Measurements from ENCODE around the gene KIAA0513.

KIAA0513 gene

DNA sequence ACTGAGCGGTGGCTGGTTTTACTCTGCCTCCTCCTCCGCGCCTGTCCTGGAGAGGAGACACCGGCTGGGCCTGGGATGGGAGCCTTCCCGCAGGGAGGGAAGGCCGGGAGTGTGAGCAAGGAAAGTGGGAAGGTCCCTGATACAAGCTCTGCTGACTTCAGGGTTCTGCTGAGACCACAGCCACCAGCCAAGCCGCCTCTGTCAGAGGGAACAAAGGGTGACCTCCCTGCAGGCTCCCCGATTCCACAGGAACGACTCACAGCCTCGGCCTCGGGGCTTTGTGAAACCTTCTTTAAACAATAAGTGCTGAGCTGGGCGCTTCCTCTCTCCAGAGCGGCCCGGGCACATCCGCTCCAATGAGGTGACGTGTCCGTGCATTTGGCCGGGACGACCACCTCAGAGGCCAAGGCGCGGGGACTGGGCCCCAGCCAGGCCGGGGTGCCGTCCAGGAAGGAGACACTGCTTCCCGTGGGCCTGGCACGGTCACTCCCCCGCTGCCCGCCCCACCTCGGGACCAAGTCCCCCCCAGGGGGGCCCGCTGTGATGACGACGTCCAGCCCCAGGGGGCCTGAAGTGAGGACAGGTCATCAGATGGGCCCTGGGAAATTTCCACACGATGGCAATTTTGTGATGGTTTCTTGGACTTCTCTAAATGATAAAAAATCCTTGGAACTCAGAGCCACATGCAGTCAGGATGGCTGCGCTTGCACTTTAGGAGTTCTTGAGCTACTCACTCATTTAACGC, 96.5 kb downstream of the KIAA0513 start:
- H3K9me3 Mint-ChIP-seq = peaks cover 5% of the 10 kb centered on the region
- no peaks in the 10 kb centered on the region for H3K36me3 Mint-ChIP-seq (ENCODE audit: low read depth)

DNA sequence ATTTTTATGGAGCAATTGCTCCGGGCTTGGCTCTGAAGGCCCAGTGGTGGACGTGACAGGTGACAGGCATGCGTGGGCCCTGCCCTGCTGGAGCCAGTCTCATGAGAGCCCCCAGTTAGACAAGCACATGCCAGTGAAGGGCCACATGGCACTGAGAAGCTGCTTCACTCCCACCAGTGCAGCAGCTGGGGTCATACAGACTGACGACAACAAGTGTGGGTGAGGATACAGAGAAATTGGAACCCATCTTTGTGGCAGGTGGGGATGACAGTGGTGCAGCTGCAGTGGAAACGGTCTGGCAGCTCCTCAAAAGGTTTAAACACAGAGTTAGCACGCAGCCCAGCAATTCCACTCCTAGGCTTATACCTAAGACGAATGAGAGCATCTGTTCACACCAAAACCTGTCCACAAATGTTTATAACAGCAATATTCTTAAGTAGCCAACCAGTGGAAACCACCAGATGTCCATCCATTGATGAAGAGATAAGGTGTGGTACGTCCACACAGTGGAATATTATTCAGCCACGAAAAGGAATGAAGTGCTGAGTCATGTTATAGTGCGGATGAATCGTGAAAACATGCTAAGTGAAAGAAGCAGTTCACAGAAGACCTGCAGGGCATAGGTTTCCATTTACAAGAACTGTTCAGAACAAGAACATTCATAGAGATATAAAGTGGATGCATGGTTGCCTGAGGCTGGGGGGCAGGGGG, 97.2 kb downstream of the KIAA0513 start:
- Mint-ChIP-seq H3K9me3 (peaks cover 5% of the 10 kb centered on the region), H3K27ac (no peak overlapping the region), H3K36me3 (ENCODE audit: low read depth) (no peaks in the 10 kb centered on the region), H3K27me3 (no peaks in the 10 kb centered on the region), H3K4me3 (no peak overlapping the region), H3K4me1 (ENCODE audit: low read depth) (peaks cover 22% of the 10 kb centered on the region)

More for the DNA sequence above, 96.5 kb downstream of the KIAA0513 start:
- Mint-ChIP-seq H3K4me3 (no peak overlapping the region), H3K27me3 (no peaks in the 10 kb centered on the region), H3K27ac (no peak overlapping the region), H3K4me1 (ENCODE audit: low read depth) (peaks cover 22% of the 10 kb centered on the region)

DNA sequence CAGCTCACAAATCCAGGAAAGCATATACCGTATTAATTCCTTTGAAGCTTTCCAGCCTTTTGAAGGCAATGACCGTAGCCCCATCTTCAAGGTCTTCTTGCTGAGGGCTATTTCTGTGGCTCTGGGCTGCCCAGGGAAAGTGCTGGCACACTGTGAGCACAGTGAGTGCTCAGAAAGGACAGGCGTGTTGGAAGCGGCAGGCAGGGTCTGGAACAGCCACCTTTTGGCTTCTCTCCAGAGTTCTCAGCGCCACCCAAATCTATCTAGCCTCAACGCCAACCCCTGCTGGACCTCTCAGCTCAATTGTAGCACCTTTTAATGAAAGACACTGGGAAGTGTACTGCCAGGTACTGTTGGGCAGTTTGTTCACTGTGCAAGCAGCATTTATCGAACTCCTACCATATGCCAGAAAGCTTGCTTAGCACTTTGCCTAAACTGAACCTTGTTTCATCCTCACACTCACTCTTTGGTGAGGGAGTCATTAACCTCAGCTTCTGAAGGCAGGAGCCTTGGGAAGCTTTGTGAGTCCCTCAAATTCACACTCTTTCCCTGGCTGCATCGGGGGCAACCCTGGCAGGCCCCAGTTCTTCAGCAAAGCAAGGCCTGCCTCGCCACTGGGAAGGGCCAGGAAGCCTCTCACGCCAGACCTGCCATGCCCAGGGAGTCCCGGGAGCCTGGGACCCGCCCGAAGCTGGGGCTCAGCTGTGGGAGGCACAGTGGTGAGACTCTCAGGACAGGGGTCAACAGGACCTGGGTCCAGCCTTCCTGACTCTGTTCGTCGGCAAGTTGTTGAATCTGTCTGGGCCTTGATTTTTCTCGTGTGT, 98.2 kb downstream of the KIAA0513 start:
- Mint-ChIP-seq H3K4me1 (ENCODE audit: low read depth) (peaks cover 22% of the 10 kb centered on the region), H3K36me3 (ENCODE audit: low read depth) (no peaks in the 10 kb centered on the region), H3K9me3 (peaks cover 5% of the 10 kb centered on the region), H3K27me3 (no peaks in the 10 kb centered on the region), H3K4me3 (no peak overlapping the region), H3K27ac (peak overlapping the region; percentile 61)

DNA sequence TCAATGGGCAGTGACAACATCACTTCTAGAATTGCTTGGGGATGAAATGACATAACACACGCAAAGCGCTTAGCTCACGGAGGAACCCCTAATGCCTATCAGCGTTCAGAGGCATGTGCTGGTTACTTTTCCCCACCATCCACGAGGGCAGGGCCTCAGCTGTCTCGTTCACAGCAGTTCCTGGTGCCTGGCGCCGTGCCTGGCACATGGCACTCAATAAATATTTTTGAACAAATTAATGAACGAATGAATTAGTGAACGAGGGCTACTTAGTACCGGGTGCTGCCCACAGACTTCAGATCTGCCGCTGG, 98.8 kb downstream of the KIAA0513 start:
- no peak overlapping the region for H3K4me3 Mint-ChIP-seq
- peaks cover 22% of the 10 kb centered on the region for H3K4me1 Mint-ChIP-seq (ENCODE audit: low read depth)
- H3K27me3 Mint-ChIP-seq = no peaks in the 10 kb centered on the region
- H3K27ac Mint-ChIP-seq = peak overlapping the region; percentile 61
- peaks cover 5% of the 10 kb centered on the region for H3K9me3 Mint-ChIP-seq
- no peaks in the 10 kb centered on the region for H3K36me3 Mint-ChIP-seq (ENCODE audit: low read depth)

DNA sequence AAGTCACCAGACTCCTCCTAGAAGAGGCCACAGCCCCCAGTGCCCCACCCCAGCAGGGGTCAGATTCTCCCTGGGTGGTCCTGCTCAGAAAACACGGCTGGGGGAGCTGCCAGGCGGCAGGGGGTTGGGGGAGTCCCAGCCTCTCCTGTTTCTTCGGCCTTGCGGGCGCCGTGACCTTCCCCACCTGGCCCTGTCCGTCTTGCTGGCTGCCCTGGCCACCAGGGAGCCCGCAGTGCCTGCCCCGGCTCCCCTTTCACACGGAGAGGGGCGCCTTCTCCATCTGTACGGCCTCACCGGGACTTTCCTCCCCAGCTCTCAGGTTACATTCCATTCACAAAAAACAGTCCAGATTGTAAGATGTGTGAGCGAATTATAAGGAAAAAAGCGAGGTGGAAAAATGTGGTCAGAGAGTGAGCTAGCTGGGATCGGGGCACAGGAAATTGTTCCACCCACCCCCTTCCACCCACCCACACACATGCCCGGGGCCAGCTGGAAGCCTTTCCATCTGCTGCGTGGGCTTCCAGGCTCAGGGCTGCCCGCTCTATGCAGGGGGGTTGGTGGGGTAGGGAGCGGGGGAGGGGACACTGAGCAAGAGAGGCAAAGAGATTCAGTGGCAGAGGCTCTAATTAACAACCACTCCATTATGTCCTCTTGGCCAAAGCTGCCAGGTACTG, 99.2 kb downstream of the KIAA0513 start:
- Mint-ChIP-seq H3K36me3 (ENCODE audit: low read depth) (no peaks in the 10 kb centered on the region), H3K9me3 (peaks cover 5% of the 10 kb centered on the region), H3K27me3 (no peaks in the 10 kb centered on the region), H3K4me1 (ENCODE audit: low read depth) (peaks cover 22% of the 10 kb centered on the region), H3K27ac (peak overlapping the region; percentile 87), H3K4me3 (peak overlapping the region; percentile 35)

DNA sequence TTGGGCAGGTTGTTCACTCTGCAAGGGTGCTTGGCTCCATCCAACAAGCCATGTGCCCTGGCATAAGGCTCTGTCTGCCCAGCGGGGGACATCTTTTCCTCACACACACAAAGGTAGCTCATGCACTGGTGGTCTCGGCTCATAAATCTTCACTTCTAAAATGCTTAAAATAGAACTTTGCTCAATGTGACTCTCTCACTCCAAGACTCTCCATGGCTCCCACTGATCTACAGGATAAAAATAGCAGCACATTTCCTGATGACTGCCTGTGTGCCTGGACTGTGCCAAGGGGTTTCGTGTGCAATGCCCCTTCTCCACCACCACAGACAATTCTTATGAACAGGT, 99.8 kb downstream of the KIAA0513 start:
- peaks cover 5% of the 10 kb centered on the region for H3K9me3 Mint-ChIP-seq
- H3K4me3 Mint-ChIP-seq = no peak overlapping the region
- H3K27ac Mint-ChIP-seq = peak overlapping the region; percentile 87

DNA sequence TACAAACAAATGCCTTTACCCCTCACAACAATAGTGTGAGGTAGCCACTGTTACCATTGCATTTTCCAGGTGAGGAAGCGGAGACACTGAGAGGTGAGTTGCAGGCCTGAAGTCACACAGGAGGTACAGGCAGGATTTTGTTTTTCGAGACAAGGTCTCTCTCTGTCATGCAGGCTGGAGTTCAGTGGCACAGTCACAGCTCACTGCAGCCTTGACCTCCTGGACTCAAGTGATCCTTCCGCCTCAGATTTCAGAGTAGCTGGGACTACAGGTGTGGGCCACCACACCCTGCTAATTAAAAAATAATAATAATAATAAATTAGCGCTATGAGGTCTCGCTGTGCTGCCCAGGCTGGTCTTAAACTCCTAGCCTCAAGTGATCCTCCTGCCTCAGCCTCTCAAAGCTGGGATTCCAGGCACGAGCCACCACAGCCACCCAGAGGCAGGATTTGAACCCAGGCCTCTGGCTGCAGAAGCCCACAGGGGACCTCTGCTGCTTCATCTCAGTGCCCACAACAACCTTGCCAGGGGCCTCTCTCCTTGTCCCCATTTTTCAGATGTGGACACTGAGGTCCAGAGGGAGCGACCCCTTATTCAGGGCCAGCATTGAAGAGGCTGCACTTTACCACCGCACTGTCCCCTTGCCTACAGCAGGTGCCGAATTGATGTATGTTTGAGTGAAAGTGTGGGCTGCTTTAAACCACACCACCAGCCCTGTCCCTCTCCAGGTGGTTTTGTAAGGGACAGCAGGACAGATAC, 100.7 kb downstream of the KIAA0513 start:
- Mint-ChIP-seq H3K27ac (no peak overlapping the region), H3K9me3 (peaks cover 5% of the 10 kb centered on the region), H3K4me1 (ENCODE audit: low read depth) (peaks cover 22% of the 10 kb centered on the region), H3K36me3 (ENCODE audit: low read depth) (no peaks in the 10 kb centered on the region), H3K27me3 (no peaks in the 10 kb centered on the region), H3K4me3 (no peak overlapping the region)

More for the DNA sequence above, 99.8 kb downstream of the KIAA0513 start:
- Mint-ChIP-seq H3K27me3 (no peaks in the 10 kb centered on the region), H3K4me1 (ENCODE audit: low read depth) (peaks cover 22% of the 10 kb centered on the region), H3K36me3 (ENCODE audit: low read depth) (no peaks in the 10 kb centered on the region)

DNA sequence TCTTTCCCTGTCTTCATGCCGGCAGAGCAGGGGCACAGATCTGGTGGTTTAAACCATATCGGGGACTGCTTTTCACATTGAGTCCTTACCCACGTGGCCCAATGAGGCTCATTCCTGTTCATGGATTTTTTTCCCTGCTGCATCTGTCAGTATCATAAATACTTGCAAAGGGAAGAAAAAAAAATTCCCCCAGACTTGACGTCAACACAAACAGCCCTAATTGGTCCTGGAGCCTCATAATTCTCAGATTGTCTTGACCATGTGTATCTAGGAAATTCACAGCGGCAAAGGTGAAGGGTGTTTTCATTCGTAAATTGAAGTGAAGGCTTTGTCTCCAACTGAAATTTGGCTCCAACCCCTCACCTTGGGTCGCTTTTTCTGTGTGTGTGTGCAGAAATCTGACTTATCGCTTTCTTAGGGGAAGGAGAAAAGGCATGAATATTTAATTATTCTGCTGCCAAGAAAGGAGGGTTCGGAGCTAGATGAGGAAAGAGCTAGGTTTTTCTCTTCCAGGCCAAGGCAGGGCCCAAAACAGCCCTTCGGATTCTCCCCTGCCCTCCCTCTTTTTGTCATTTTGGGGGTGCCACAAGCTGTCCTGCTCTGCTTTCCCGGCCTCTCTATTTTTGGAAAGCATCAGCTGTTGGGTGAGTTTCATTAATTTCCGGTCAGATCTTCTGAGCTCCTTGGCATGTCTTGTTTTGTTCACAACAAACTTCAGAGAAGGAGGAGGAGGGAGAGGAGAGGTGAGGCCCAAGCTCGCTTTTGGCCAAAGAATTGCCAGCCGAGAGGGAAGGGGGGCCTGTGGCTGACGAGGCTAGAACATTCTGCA, 102.5 kb downstream of the KIAA0513 start:
- no peaks in the 10 kb centered on the region for H3K9me3 Mint-ChIP-seq
- peaks cover 22% of the 10 kb centered on the region for H3K4me1 Mint-ChIP-seq (ENCODE audit: low read depth)
- no peaks in the 10 kb centered on the region for H3K27me3 Mint-ChIP-seq
- no peaks in the 10 kb centered on the region for H3K36me3 Mint-ChIP-seq (ENCODE audit: low read depth)
- no peak overlapping the region for H3K27ac Mint-ChIP-seq
- H3K4me3 Mint-ChIP-seq = no peak overlapping the region

DNA sequence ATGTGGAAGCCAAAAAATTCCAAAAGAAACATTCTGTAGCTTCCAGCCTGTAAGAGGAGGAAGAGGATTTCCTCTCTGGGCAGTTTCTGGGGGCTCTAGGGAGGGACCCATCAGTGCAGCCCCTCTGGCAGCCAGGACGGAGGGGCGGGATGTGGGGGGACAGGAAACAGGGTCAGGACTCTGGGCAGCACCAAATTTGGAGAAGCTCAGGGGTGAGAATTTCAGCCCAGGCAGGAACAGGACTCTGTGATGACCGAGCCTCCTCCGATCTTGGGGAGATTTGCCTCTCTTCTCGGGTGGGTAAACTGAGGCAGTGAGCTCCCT, 103.1 kb downstream of the KIAA0513 start:
- no peaks in the 10 kb centered on the region for H3K9me3 Mint-ChIP-seq
- no peak overlapping the region for H3K4me3 Mint-ChIP-seq
- no peaks in the 10 kb centered on the region for H3K36me3 Mint-ChIP-seq (ENCODE audit: low read depth)
- H3K27ac Mint-ChIP-seq = no peak overlapping the region
- no peaks in the 10 kb centered on the region for H3K27me3 Mint-ChIP-seq
- H3K4me1 Mint-ChIP-seq (ENCODE audit: low read depth) = peaks cover 19% of the 10 kb centered on the region

DNA sequence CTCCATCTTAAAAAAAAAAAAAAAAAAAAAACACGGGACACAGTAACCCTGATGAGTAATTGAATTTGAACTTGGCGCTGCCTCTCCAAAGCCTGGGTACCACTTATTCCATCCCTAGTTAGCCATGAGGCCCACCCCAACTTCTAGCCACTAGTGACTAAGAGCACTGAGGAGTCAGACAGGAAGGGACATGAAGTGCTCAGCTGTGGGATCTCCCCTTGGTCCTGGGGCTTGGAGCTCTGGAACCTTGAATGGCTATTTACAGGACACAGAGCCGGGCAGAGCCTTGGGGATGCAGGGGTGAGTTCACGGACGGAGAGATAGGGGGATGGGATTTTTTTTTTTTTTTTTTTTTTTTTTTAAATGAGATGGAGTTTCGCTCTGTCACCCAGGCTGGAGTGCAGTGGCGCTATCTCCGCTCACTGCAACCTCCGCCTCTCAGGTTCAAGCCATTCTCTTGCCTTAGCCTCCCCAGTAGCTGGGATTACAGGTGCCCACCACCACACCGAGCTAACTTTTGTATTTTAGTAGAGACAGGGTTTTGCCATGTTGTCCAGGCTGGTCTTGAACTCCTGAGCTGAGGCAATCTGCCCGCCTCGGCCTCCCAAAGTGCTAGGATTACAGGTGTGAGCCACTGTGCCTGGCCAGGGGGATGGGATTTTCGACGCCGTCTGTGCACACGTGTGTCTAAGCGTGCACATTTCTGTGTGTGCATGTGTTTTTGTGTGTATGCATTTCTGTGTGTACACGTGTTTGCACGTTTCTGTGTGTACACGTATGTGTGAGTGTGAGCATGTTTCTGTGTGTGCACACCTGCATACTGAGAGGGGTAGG, 105.1 kb downstream of the KIAA0513 start:
- no peaks in the 10 kb centered on the region for H3K9me3 Mint-ChIP-seq
- no peak overlapping the region for H3K27ac Mint-ChIP-seq
- no peak overlapping the region for H3K4me3 Mint-ChIP-seq
- peaks cover 11% of the 10 kb centered on the region for H3K4me1 Mint-ChIP-seq (ENCODE audit: low read depth)
- no peaks in the 10 kb centered on the region for H3K36me3 Mint-ChIP-seq (ENCODE audit: low read depth)
- peaks cover 15% of the 10 kb centered on the region for H3K27me3 Mint-ChIP-seq

DNA sequence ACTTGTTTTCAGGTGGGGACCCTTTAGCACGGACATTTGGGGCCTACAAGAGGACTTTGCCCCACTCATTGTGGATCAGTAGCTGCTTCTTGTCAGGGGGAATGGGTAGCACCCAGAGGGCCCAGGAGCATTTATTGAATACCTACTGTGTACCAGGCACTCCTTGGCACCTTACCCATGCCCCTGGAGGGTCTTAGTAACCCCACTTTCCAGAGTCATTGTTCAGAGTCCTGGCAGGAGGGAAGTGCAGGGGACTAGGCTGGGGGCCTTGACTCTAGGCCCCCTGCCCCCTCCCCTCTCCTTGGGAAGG, 105.7 kb downstream of the KIAA0513 start:
- Mint-ChIP-seq H3K9me3 (no peaks in the 10 kb centered on the region), H3K4me1 (ENCODE audit: low read depth) (peaks cover 11% of the 10 kb centered on the region), H3K4me3 (no peak overlapping the region), H3K27me3 (peaks cover 21% of the 10 kb centered on the region), H3K27ac (no peak overlapping the region), H3K36me3 (ENCODE audit: low read depth) (no peaks in the 10 kb centered on the region)

DNA sequence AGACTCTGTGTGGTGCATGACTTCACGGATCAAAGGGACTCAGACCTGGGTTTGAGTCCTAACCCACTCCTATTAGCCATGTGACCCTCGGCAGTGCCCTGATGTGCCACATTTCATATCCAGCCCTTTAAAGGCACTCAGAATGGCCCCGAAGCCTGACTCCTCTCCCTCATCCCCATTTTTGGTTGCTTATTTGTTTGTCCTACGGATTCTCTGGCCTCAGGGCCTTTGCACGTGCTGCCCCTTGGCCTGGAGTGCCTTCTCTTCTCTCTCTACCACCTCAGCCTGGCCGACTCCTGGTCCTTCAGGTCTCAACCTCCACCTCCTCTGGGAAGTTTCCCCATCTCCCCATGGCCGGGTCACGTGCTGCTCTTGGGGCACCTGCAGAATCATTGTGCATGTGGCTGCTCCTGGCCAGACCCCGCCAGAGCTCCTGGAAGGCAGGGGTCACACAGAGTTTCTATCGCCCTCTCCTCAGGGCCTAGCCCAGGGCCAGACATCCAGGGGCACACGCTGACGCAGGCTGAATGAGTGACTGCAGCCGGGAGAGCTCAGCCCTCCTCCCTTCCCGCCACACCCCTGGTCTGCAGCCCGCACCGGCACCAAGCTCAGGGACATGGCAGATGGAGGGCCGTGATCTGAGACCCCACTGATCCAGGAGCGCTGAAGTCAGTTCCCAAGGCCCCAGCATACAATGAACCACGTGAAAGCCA, 106.6 kb downstream of the KIAA0513 start:
- peaks cover 11% of the 10 kb centered on the region for H3K4me1 Mint-ChIP-seq (ENCODE audit: low read depth)
- H3K27ac Mint-ChIP-seq = no peak overlapping the region
- peaks cover 31% of the 10 kb centered on the region for H3K27me3 Mint-ChIP-seq
- no peak overlapping the region for H3K4me3 Mint-ChIP-seq
- H3K9me3 Mint-ChIP-seq = no peaks in the 10 kb centered on the region
- H3K36me3 Mint-ChIP-seq (ENCODE audit: low read depth) = no peaks in the 10 kb centered on the region

DNA sequence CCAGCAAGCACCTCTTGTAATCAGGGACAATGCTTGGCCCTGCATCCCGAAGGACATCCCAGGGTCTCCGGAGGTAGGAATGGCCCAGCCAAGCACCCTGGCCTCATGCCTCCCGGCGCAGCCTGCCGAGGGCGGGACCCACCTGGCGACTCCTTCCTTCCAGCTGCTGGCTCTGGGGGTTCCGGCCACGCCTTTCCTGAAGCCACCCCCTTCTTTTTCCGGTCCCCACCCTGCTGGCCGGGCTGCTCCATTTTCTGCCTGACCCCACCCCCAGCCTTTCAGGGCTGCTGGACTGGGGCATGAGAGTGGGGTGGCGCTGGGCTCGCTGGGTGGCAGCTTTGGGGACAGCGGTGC, 107.2 kb downstream of the KIAA0513 start:
- no peaks in the 10 kb centered on the region for H3K36me3 Mint-ChIP-seq (ENCODE audit: low read depth)
- H3K27me3 Mint-ChIP-seq = peaks cover 36% of the 10 kb centered on the region
- H3K27ac Mint-ChIP-seq = no peak overlapping the region
- no peak overlapping the region for H3K4me3 Mint-ChIP-seq
- no peaks in the 10 kb centered on the region for H3K9me3 Mint-ChIP-seq
- H3K4me1 Mint-ChIP-seq (ENCODE audit: low read depth) = peaks cover 11% of the 10 kb centered on the region

All from stimulated activated naive CD8-positive, alpha-beta T cell treated with anti-CD3 and anti-CD28 coated beads, Interleukin-15, Interleukin-2, amounts not matched to agents 100 ng/mL and 50 ng/mL, for 24 hours (primary cell).